Kidney epithelial cell (primary cell): ENCODE data around the gene WRAP73. TPM values are rescaled to one million over a fixed set of nuclear protein-coding genes. Genes with fewer than 3 reads are reported as not detected.
"Not testable (repeated sequence)": the region's sequence is repeated elsewhere in the genome, so short reads cannot be mapped to it uniquely, and the experiment has no call there.

Experiments
- DNase-seq: peaks from one replicate; pipeline ENCODE4 v3.0.0-alpha.2; 2010; ENCODE audit warnings: low read depth
- H3K27me3 ChIP-seq: 2 replicates; pipeline ENCODE4 v1.6.0; 2011; ENCODE audit warnings: low read length; ENCODE audit not compliant: control insufficient read depth, insufficient read depth
- H3K36me3 ChIP-seq: 2 replicates; pipeline ENCODE4 v1.5.1; 2011; ENCODE audit warnings: low read length; ENCODE audit not compliant: control insufficient read depth, insufficient read depth
- H3K4me3 ChIP-seq: 2 replicates; pipeline ENCODE4 v1.5.1; 2011; ENCODE audit warnings: low read depth, mild to moderate bottlenecking, control low read depth, low read length
- total RNA-seq: library from RNA; depleted of rRNA; stranded (reverse); fragments of >200 nt; gene quantifications from 2 replicates; pipeline ENCODE4 v1.2.3, GENCODE V29; 2015
- TF ChIP-seq, protein P1 (sequence below): IDR thresholded peaks from 2 replicates; pipeline ENCODE4 v1.5.1; 2011; ENCODE audit warnings: mild to moderate bottlenecking, moderate library complexity, low read length, control low read depth, inconsistent platforms; ENCODE audit not compliant: insufficient read depth, poor library complexity, severe bottlenecking

WRAP73 gene
- total RNA-seq, 1 donor from 2014 or later: 35.2 TPM

DNA sequence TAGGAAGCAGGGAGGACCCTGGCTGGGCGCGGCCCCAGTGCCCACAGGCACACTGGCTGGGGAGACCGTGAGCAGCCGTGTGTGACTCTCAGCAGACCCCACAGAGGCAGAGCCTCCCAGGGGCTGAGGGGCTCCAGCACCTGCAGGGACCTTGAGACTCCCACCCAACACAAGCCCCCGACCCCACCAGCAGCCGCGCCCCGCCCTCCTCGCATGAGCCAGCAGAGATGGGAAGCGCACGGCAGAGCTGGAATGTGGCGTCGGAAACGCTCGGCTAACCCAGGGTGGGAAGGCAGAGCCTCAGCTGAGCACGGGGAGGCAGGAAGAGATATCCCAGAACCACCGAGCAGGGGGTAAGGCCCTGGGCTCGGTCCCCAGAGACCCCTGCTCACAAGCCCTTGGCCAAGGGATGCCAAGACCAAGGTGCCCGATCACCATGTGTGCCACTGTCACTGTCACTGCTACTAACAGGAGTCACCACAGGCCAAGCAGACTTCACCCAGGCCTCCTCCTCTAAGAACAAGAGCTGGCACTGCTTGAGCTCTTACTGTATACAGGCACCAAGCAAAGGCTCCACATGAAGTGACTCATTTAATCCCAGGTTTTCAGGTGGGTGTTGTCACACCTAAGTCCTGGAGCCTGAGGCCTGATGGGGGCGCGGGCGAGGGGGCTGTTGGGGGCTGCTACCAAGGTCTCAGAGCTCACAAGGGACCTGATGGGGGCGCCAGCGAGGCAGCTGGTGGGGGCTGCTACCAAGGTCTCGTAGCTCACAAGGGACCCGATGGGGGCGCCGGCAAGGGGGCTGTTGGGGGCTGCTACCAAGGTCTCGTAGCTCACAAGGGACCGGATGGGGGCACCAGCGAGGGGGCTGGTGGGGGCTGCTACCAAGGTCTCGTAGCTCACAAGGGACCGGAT, 58.7 kb downstream of the WRAP73 start:
- TF ChIP-seq, protein P1, sequence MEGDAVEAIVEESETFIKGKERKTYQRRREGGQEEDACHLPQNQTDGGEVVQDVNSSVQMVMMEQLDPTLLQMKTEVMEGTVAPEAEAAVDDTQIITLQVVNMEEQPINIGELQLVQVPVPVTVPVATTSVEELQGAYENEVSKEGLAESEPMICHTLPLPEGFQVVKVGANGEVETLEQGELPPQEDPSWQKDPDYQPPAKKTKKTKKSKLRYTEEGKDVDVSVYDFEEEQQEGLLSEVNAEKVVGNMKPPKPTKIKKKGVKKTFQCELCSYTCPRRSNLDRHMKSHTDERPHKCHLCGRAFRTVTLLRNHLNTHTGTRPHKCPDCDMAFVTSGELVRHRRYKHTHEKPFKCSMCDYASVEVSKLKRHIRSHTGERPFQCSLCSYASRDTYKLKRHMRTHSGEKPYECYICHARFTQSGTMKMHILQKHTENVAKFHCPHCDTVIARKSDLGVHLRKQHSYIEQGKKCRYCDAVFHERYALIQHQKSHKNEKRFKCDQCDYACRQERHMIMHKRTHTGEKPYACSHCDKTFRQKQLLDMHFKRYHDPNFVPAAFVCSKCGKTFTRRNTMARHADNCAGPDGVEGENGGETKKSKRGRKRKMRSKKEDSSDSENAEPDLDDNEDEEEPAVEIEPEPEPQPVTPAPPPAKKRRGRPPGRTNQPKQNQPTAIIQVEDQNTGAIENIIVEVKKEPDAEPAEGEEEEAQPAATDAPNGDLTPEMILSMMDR: no peak
- DNase-seq: no peak
- H3K4me3 ChIP-seq: no peak overlapping the region
- H3K27me3 ChIP-seq: peaks cover 6% of the 10 kb centered on the region
- H3K36me3 ChIP-seq: no peaks in the 10 kb centered on the region

DNA sequence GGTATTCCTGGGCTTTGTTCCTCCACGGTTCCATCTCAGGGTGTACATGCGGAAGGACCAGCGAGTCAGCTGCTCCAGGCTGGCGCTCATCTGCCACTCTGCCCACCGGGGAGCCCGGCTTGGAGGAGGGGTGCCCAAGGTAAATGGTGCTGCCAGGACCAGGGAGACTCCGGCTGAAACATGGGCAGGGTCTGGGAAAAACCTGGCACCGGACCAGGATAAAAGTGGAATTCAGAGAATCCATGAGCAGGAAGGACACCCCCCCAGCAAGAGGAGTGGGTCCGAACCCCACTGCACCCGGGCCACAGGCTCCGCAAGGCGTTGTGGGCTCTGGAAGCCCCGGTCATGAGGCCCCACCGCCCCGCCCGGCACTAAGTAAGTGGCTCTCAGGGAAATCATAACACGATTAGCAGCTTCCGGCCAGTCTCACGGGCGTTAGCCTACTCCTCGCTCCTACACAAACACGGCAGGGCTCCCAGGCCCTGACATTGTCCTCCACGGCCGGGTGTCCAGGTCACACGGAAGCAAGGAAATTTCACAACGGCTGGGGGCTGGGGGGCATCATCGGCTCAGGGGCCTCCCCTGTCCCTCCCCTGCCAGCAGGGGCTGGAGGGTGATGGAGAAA, 59.7 kb downstream of the WRAP73 start:
- Histone ChIP-seq H3K36me3 (no peaks in the 10 kb centered on the region), H3K4me3 (no peak overlapping the region), H3K27me3 (peaks cover 6% of the 10 kb centered on the region)
- TF ChIP-seq, protein P1: no peak
- DNase-seq: no peak

DNA sequence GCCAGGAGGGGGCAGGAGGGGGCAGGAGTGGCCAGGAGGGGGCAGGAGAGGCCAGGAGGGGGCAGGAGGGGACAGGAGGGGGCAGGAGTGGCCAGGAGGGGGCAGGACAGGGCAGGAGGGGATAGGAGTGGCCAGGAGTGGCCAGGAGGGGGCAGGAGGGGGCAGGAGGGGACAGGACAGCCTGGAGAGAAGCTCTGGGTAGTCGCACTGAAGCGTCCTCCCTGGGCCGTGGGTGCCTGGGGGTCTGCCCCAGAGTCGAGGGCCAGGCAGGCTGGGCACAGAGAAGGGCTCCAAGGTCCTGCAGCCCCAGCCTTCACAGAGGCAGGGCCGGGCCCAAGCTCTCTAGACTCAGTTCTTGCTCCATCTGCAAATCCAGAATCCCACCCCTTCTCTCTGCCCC, 61.5 kb downstream of the WRAP73 start:
- peaks cover 4% of the 10 kb centered on the region for H3K27me3 ChIP-seq
- H3K36me3 ChIP-seq: no peaks in the 10 kb centered on the region
- TF ChIP-seq, protein P1: peak; percentile 1
- H3K4me3 ChIP-seq: no peak overlapping the region
- DNase-seq: no peak

DNA sequence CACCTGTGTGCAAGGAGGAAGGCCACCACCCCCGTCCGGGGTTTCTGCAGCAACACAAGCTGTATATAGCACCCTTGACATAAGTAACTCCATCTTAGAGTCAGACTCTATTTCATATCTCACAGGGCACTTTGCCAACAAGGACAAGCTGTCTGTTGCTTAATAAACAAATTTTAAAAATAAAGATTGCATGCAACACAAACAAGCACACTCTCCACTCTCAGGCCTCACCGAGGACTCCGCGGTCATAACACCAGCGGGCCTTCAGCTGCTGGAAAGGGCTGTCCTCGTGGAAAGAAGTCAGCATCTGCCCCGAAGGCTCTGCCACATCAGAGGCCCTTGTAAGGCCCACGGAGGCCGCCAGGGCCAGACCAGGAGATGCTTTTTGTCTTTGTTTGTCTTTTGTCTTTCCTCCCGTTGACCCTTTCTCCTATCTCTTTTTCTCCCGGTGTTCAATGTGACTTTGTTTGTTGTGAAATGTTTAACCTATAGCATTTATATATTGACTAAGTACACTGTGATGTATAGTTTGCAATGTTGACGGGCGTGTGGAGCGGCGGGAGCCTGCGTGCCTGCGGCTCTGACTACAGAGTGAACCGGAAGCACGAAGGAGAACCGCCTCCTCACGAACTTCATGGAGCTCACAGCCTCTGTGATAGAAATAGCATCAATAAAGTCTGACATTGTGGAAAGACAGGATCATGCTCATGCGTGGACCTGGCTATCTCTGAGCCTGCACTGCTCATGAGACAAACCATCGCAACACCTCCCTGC, 62.7 kb downstream of the WRAP73 start:
- TF ChIP-seq, protein P1: no peak
- no peak overlapping the region for H3K4me3 ChIP-seq
- no peak for DNase-seq
- H3K36me3 ChIP-seq: no peaks in the 10 kb centered on the region
- peaks cover 5% of the 10 kb centered on the region for H3K27me3 ChIP-seq

DNA sequence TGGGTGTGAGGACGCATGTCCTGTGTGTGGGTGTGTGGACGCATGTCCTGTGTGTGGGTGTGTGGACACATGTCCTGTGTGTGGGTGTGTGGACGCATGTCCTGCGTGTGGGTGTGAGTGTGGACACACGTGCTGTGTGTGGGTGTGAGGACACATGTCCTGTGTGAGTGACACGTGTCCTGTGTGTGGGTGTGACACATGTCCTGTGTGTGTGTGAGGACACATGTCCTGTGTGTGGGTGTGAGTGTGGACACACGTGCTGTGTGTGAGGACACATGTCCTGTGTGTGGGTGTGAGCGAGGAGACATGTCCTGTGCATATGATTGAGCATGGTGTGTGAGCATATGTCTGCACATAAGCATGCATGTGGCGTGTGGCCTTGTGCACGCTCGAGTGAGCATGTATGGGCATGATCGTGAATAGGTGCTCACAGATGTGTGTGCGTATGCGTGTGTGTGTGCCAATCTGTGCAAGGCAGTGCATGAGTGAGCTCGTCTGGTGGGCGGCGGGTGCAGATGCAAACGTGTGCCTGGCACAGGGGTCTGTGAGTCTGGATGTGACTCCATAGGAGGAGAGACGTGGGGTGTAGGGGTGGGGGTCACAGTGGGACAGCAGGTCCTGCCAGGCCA, 63.8 kb downstream of the WRAP73 start:
- no peak for DNase-seq
- Histone ChIP-seq H3K27me3 (peaks cover 6% of the 10 kb centered on the region), H3K36me3 (no peaks in the 10 kb centered on the region), H3K4me3 (no peak overlapping the region)
- TF ChIP-seq, protein P1: no peak

DNA sequence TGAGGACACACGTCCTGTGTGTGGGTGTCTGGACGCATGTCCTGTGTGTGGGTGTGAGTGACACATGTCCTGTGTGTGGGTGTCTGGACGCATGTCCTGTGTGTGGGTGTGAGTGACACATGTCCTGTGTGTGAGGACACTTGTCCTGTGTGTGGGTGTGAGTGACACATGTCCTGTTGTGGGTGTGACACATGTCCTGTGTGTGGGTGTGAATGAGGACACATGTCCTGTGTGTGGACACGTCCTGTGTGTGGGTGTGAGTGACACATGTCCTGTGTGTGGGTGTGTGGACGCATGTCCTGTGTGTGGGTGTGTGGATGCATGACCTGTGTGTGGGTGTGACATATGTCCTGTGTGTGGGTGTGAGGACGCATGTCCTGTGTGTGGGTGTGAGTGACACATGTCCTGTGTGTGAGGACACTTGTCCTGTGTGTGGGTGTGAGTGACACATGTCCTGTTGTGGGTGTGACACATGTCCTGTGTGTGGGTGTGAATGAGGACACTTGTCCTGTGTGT, 64.5 kb downstream of the WRAP73 start:
- H3K4me3 ChIP-seq, H3K36me3 ChIP-seq, DNase-seq, H3K27me3 ChIP-seq: not testable (repeated sequence)
